ENCODE data around the gene CCNJ. TPM values are rescaled to one million over a fixed set of nuclear protein-coding genes. Genes with fewer than 3 reads are reported as not detected.

The CCNJ gene
- total RNA-seq, 2 experiments from 2014 or later, result 6.9 to 8.0 TPM

- no peak overlapping the region for H3K27ac Mint-ChIP-seq
- no peak for ATAC-seq (ENCODE audit: poor library complexity)
- Histone ChIP-seq H3K9me3 (ENCODE audit: control insufficient read depth in 1 of 2, insufficient read depth in 1 of 2, low read length in 2 of 2) (no peaks in the 10 kb centered on the region), H3K4me3 (ENCODE audit: low read length) (no peak overlapping the region), H3K27me3 (ENCODE audit: control insufficient read depth in 1 of 2, insufficient read depth in 2 of 2, low read length in 2 of 2) (no peaks in the 10 kb centered on the region), H3K27ac (ENCODE audit: low read depth in 1 of 2, low read length in 2 of 2) (no peak overlapping the region), H3K4me1 (ENCODE audit: insufficient read depth, low read length) (no peaks in the 10 kb centered on the region), H3K36me3 (ENCODE audit: insufficient read depth, low read length) (no peaks in the 10 kb centered on the region)
- ChIA-PET POLR2A (no interaction called here), CTCF (no interaction called here)
- H3K4me1 Mint-ChIP-seq (ENCODE audit: low read depth), result no peaks in the 10 kb centered on the region
- no peak for DNase-seq
- H3K36me3 Mint-ChIP-seq (ENCODE audit: low read depth), result no peaks in the 10 kb centered on the region
- H3K27me3 Mint-ChIP-seq, result peaks cover 5% of the 10 kb centered on the region
- H3K9me3 Mint-ChIP-seq, result no peaks in the 10 kb centered on the region
- no peak for TF ChIP-seq CTCF (IDR thresholded peaks at IDR 0.05)
- H3K4me3 Mint-ChIP-seq, result no peak overlapping the region
- intact Hi-C loops (cut with DNase I, micrococcal nuclease), result no loop called here
Observed at GRCh38 chr10:96021332-96021731, 22.1 kb upstream of the CCNJ start.

- DNase-seq, result no peak
- Histone ChIP-seq H3K4me1 (ENCODE audit: insufficient read depth, low read length) (no peaks in the 10 kb centered on the region), H3K27me3 (ENCODE audit: control insufficient read depth in 1 of 2, insufficient read depth in 2 of 2, low read length in 2 of 2) (no peaks in the 10 kb centered on the region), H3K36me3 (ENCODE audit: insufficient read depth, low read length) (no peaks in the 10 kb centered on the region), H3K9me3 (ENCODE audit: control insufficient read depth in 1 of 2, insufficient read depth in 1 of 2, low read length in 2 of 2) (no peaks in the 10 kb centered on the region), H3K4me3 (ENCODE audit: low read length) (no peak overlapping the region), H3K27ac (ENCODE audit: low read depth in 1 of 2, low read length in 2 of 2) (no peak overlapping the region)
- Mint-ChIP-seq H3K27ac (no peak overlapping the region), H3K4me1 (ENCODE audit: low read depth) (no peaks in the 10 kb centered on the region), H3K9me3 (no peaks in the 10 kb centered on the region), H3K27me3 (no peaks in the 10 kb centered on the region), H3K4me3 (no peak overlapping the region), H3K36me3 (ENCODE audit: low read depth) (no peaks in the 10 kb centered on the region)
- no peak for TF ChIP-seq CTCF (IDR thresholded peaks at IDR 0.05)
- intact Hi-C loops (cut with DNase I, micrococcal nuclease), result no loop called here
- POLR2A ChIA-PET, result no interaction called here
- CTCF ChIA-PET, result no interaction called here
- ATAC-seq (ENCODE audit: poor library complexity), result no peak
Observed at GRCh38 chr10:96022739-96023138, 20.6 kb upstream of the CCNJ start.

- POLR2A ChIA-PET, result no interaction called here
- H3K9me3 ChIP-seq (ENCODE audit: control insufficient read depth in 1 of 2, insufficient read depth in 1 of 2, low read length in 2 of 2), result no peaks in the 10 kb centered on the region
- no peak overlapping the region for H3K4me3 ChIP-seq (ENCODE audit: low read length)
- H3K27me3 ChIP-seq (ENCODE audit: control insufficient read depth in 1 of 2, insufficient read depth in 2 of 2, low read length in 2 of 2), result no peaks in the 10 kb centered on the region
- Mint-ChIP-seq H3K9me3 (no peaks in the 10 kb centered on the region), H3K27me3 (no peaks in the 10 kb centered on the region), H3K36me3 (ENCODE audit: low read depth) (no peaks in the 10 kb centered on the region), H3K27ac (no peak overlapping the region), H3K4me1 (ENCODE audit: low read depth) (no peaks in the 10 kb centered on the region), H3K4me3 (no peak overlapping the region)
- H3K36me3 ChIP-seq (ENCODE audit: insufficient read depth, low read length), result no peaks in the 10 kb centered on the region
- DNase-seq (no peak), ATAC-seq (ENCODE audit: poor library complexity) (no peak)
- no peak overlapping the region for H3K27ac ChIP-seq (ENCODE audit: low read depth in 1 of 2, low read length in 2 of 2)
- no peak for TF ChIP-seq CTCF (IDR thresholded peaks at IDR 0.05)
- CTCF ChIA-PET, result no interaction called here
- intact Hi-C loops (cut with DNase I, micrococcal nuclease), result no loop called here
- no peaks in the 10 kb centered on the region for H3K4me1 ChIP-seq (ENCODE audit: insufficient read depth, low read length)
Observed at GRCh38 chr10:96023168-96023567, 20.2 kb upstream of the CCNJ start.

All from CD4-positive, alpha-beta T cell (primary cell).